Muscle layer of colon (tissue), 2 donors: ENCODE measurements around the gene LCN2.

Experiments
- H3K27ac ChIP-seq: one replicate; pipeline ENCODE4 v1.7.0; 2013; ENCODE audit warnings: low read depth, mild to moderate bottlenecking, low read length, moderate library complexity
- H3K27me3 ChIP-seq, 2 donors: one replicate each; pipeline ENCODE4 v1.7.0; 2013; ENCODE audit warnings: low read length in 2 of 2, mild to moderate bottlenecking in 2 of 2; ENCODE audit not compliant: insufficient read depth in 2 of 2, control insufficient read depth in 1 of 2
- H3K36me3 ChIP-seq: one replicate; pipeline ENCODE4 v1.7.0; 2013; ENCODE audit warnings: mild to moderate bottlenecking, low read length; ENCODE audit not compliant: insufficient read depth
- H3K4me1 ChIP-seq: one replicate; pipeline ENCODE4 v1.7.0; 2013; ENCODE audit warnings: mild to moderate bottlenecking, low read length; ENCODE audit not compliant: insufficient read depth
- H3K4me3 ChIP-seq, 2 donors: one replicate each; pipeline ENCODE4 v1.7.0; 2013; ENCODE audit warnings: low read length in 2 of 2, low read depth in 1 of 2, mild to moderate bottlenecking in 1 of 2, moderate library complexity in 1 of 2
- H3K9ac ChIP-seq: one replicate; pipeline ENCODE4 v1.7.0; 2013; ENCODE audit warnings: low read length
- H3K9me3 ChIP-seq: one replicate; pipeline ENCODE4 v1.7.0; 2013; ENCODE audit warnings: mild to moderate bottlenecking, low read length
- donor health status: abdominal sarcoma.
- donor health status: Adenocarcinoma of cecum.

The LCN2 gene

GRCh38 chr9:128148509-128149000 is 698 bp upstream of the LCN2 start:
- H3K4me1 ChIP-seq = peaks cover 4% of the 10 kb centered on the region
- no peak overlapping the region for H3K9ac ChIP-seq
- no peaks in the 10 kb centered on the region for H3K9me3 ChIP-seq
- no peak overlapping the region for H3K27ac ChIP-seq
- H3K27me3 ChIP-seq = no peaks in the 10 kb centered on the region
- no peaks in the 10 kb centered on the region for H3K36me3 ChIP-seq
- H3K4me3 ChIP-seq = no peak overlapping the region

GRCh38 chr9:128149951-128150593 is 819 bp downstream of the LCN2 start:
- Histone ChIP-seq H3K9me3 (no peaks in the 10 kb centered on the region), H3K4me3 (no peak overlapping the region), H3K4me1 (peaks cover 4% of the 10 kb centered on the region), H3K27me3 (no peaks in the 10 kb centered on the region), H3K9ac (no peak overlapping the region), H3K36me3 (no peaks in the 10 kb centered on the region), H3K27ac (no peak overlapping the region)

- Histone ChIP-seq H3K9me3 (no peaks in the 10 kb centered on the region), H3K27me3 (no peaks in the 10 kb centered on the region), H3K4me1 (peaks cover 4% of the 10 kb centered on the region), H3K9ac (no peak overlapping the region), H3K27ac (no peak overlapping the region), H3K36me3 (no peaks in the 10 kb centered on the region), H3K4me3 (no peak overlapping the region)
Measured at GRCh38 chr9:128150594-128151308, 1.5 kb downstream of the LCN2 start.

GRCh38 chr9:128151309-128152132 is 2.3 kb downstream of the LCN2 start:
- no peak overlapping the region for H3K4me3 ChIP-seq
- H3K9ac ChIP-seq = no peak overlapping the region
- H3K27ac ChIP-seq = no peak overlapping the region
- H3K36me3 ChIP-seq = no peaks in the 10 kb centered on the region
- no peaks in the 10 kb centered on the region for H3K27me3 ChIP-seq
- peaks cover 4% of the 10 kb centered on the region for H3K4me1 ChIP-seq
- no peaks in the 10 kb centered on the region for H3K9me3 ChIP-seq

- Histone ChIP-seq H3K4me1 (peaks cover 4% of the 10 kb centered on the region), H3K9me3 (no peaks in the 10 kb centered on the region), H3K9ac (no peak overlapping the region), H3K4me3 (no peak overlapping the region), H3K27me3 (no peaks in the 10 kb centered on the region), H3K27ac (no peak overlapping the region), H3K36me3 (no peaks in the 10 kb centered on the region)
Measured at GRCh38 chr9:128152133-128153059, 3.1 kb downstream of the LCN2 start.

GRCh38 chr9:128153060-128153946 is 4.0 kb downstream of the LCN2 start:
- Histone ChIP-seq H3K27me3 (no peaks in the 10 kb centered on the region), H3K27ac (no peak overlapping the region), H3K36me3 (no peaks in the 10 kb centered on the region), H3K9me3 (no peaks in the 10 kb centered on the region), H3K9ac (no peak overlapping the region), H3K4me1 (peaks cover 4% of the 10 kb centered on the region), H3K4me3 (no peak overlapping the region)

GRCh38 chr9:128153947-128154695 is 4.9 kb downstream of the LCN2 start:
- Histone ChIP-seq H3K36me3 (no peaks in the 10 kb centered on the region), H3K9me3 (no peaks in the 10 kb centered on the region), H3K4me1 (no peaks in the 10 kb centered on the region), H3K4me3 (no peak overlapping the region), H3K27me3 (no peaks in the 10 kb centered on the region), H3K27ac (no peak overlapping the region), H3K9ac (no peak overlapping the region)

- H3K4me3 ChIP-seq = no peak overlapping the region
- H3K9me3 ChIP-seq = no peaks in the 10 kb centered on the region
- no peak overlapping the region for H3K27ac ChIP-seq
- no peaks in the 10 kb centered on the region for H3K36me3 ChIP-seq
- no peak overlapping the region for H3K9ac ChIP-seq
- peaks cover 4% of the 10 kb centered on the region for H3K4me1 ChIP-seq
- no peaks in the 10 kb centered on the region for H3K27me3 ChIP-seq
Measured at GRCh38 chr9:128155736-128156500, 6.7 kb downstream of the LCN2 start.

GRCh38 chr9:128159522-128159783 is 10.2 kb downstream of the LCN2 start:
- no peaks in the 10 kb centered on the region for H3K27me3 ChIP-seq
- peak overlapping the region; percentile 64 for H3K27ac ChIP-seq
- H3K36me3 ChIP-seq = peaks cover 25% of the 10 kb centered on the region
- no peaks in the 10 kb centered on the region for H3K9me3 ChIP-seq
- peaks cover 8% of the 10 kb centered on the region for H3K4me1 ChIP-seq
- peak overlapping the region; percentile 55 to 68 for H3K4me3 ChIP-seq
- H3K9ac ChIP-seq = peak overlapping the region; percentile 53
